GM19395 (cell line): ENCODE results near the gene TTC36.
"Not testable (repeated sequence)": the region's sequence is repeated elsewhere in the genome, so short reads cannot be mapped to it uniquely, and the experiment has no call there.

ENCODE experiments used
- ATAC-seq: cut with Tn5 transposase; IDR thresholded peaks from one replicate; pipeline ENCODE4 v1.9.1; 2021; ENCODE audit warnings: mild to moderate bottlenecking, moderate library complexity; ENCODE audit not compliant: unreplicated experiment

TTC36 gene

GRCh38 chr11:118531597-118532084, 4.4 kb downstream of the TTC36 start:
- ATAC-seq: no peak

- ATAC-seq: no peak
Measured at GRCh38 chr11:118532091-118532490, 4.8 kb downstream of the TTC36 start.

GRCh38 chr11:118532852-118533768, 5.8 kb downstream of the TTC36 start:
- ATAC-seq: no peak

- no peak for ATAC-seq
Measured at GRCh38 chr11:118533769-118534729, 6.8 kb downstream of the TTC36 start.

- no peak for ATAC-seq
Measured at GRCh38 chr11:118535261-118535660, 8.0 kb downstream of the TTC36 start.

GRCh38 chr11:118536726-118537125, 9.5 kb downstream of the TTC36 start:
- ATAC-seq: no peak

GRCh38 chr11:118537409-118537980, 10.2 kb downstream of the TTC36 start:
- no peak for ATAC-seq

GRCh38 chr11:118544010-118544646, 16.9 kb downstream of the TTC36 start:
- ATAC-seq: no peak

GRCh38 chr11:118544647-118545010, 17.4 kb downstream of the TTC36 start:
- no peak for ATAC-seq

GRCh38 chr11:118545533-118545932, 18.3 kb downstream of the TTC36 start:
- no peak for ATAC-seq

GRCh38 chr11:118547132-118547531, 19.9 kb downstream of the TTC36 start:
- no peak for ATAC-seq

GRCh38 chr11:118552341-118552740, 25.1 kb downstream of the TTC36 start:
- no peak for ATAC-seq

GRCh38 chr11:118560806-118561205, 33.5 kb downstream of the TTC36 start:
- no peak for ATAC-seq

- ATAC-seq: no peak
Measured at GRCh38 chr11:118565051-118565450, 37.8 kb downstream of the TTC36 start.

- no peak for ATAC-seq
Measured at GRCh38 chr11:118569670-118570069, 42.4 kb downstream of the TTC36 start.

- no peak for ATAC-seq
Measured at GRCh38 chr11:118570787-118571186, 43.5 kb downstream of the TTC36 start.

- ATAC-seq: not testable (repeated sequence)
Measured at GRCh38 chr11:118571701-118572060, 44.4 kb downstream of the TTC36 start.

GRCh38 chr11:118572061-118572980, 45.0 kb downstream of the TTC36 start, which contains the start of gene ARCN1:
Gene ARCN1 (plus strand): TSS chr11:118572409. CDS start chr11:118572548, 139 bp downstream.
- ATAC-seq: peak; percentile 73

GRCh38 chr11:118572981-118573550, 45.8 kb downstream of the TTC36 start:
- peak; percentile 29 for ATAC-seq
